Calu3 (cell line): ENCODE results near the gene TDRD9. TPM values are rescaled to one million over a fixed set of nuclear protein-coding genes. Genes with fewer than 3 reads are reported as not detected.

Source experiments
- BruUV-seq: library from RNA; stranded (reverse); fragments of 400-500 nt; replicated peaks from 2 replicates; lab custom pipeline; 2021; lab: Mats Ljungman, UMichigan
- CTCF ChIA-PET: fragments of 300-600 bp; sonication (Branson Sonifier 250); formaldehyde crosslinking; loops from one replicate; lab custom pipeline; 2022; ENCODE audit warnings: antibody characterized with exemption; lab: Charles Lee
- DNase-seq: peaks from one replicate; pipeline ENCODE4 v3.0.0; 2022
- H3K27ac Mint-ChIP-seq: one replicate; pipeline ENCODE4 v1.8.0; 2022; ENCODE audit warnings: mixed read lengths; ENCODE audit not compliant: unreplicated experiment
- H3K27me3 Mint-ChIP-seq: one replicate; pipeline ENCODE4 v1.8.0; 2022; ENCODE audit warnings: mixed read lengths; ENCODE audit not compliant: unreplicated experiment
- H3K36me3 Mint-ChIP-seq: one replicate; pipeline ENCODE4 v1.8.0; 2022; ENCODE audit warnings: mild to moderate bottlenecking, moderate library complexity, mixed read lengths; ENCODE audit not compliant: insufficient read depth, unreplicated experiment
- H3K4me1 Mint-ChIP-seq: one replicate; pipeline ENCODE4 v1.8.0; 2022; ENCODE audit warnings: mild to moderate bottlenecking, low read depth, mixed read lengths; ENCODE audit not compliant: unreplicated experiment
- H3K4me3 Mint-ChIP-seq: one replicate; pipeline ENCODE4 v1.8.0; 2022; ENCODE audit warnings: mild to moderate bottlenecking, low read depth, moderate library complexity, mixed read lengths; ENCODE audit not compliant: unreplicated experiment
- H3K9me3 Mint-ChIP-seq: one replicate; pipeline ENCODE4 v1.8.0; 2022; ENCODE audit warnings: low read depth, mixed read lengths; ENCODE audit not compliant: unreplicated experiment
- CTCF ChIP-seq: fragments of 200-600 bp; IDR thresholded peaks from one replicate; pipeline ENCODE4 v1.8.0; 2022; ENCODE audit warnings: antibody characterized with exemption; ENCODE audit not compliant: unreplicated experiment
- intact Hi-C: fragments of 100-400 bp; cut with micrococcal nuclease; formaldehyde crosslinking; loops from one replicate; pipeline ENCODE4 v1.10.0; 2022; ENCODE audit not compliant: unreplicated experiment
- total RNA-seq: library from RNA; stranded (reverse); gene quantifications from 2 replicates; pipeline ENCODE4 v1.2.3, GENCODE V29; 2022

The TDRD9 gene
- total RNA-seq, 1 experiment from 2014 or later = not detected

GRCh38 chr14:104051092-104051813 is 123.0 kb downstream of the TDRD9 start:
- no peaks in the 10 kb centered on the region for H3K9me3 Mint-ChIP-seq
- no peak for TF ChIP-seq CTCF
- intact Hi-C loops = no loop called here
- BruUV-seq = no TSS peak
- H3K27me3 Mint-ChIP-seq = peaks cover 69% of the 10 kb centered on the region
- H3K4me3 Mint-ChIP-seq = no peak overlapping the region
- no peaks in the 10 kb centered on the region for H3K36me3 Mint-ChIP-seq
- DNase-seq = no peak
- CTCF ChIA-PET = no interaction called here
- no peaks in the 10 kb centered on the region for H3K4me1 Mint-ChIP-seq
- H3K27ac Mint-ChIP-seq = no peak overlapping the region

GRCh38 chr14:104054222-104054905 is 126.1 kb downstream of the TDRD9 start:
- H3K36me3 Mint-ChIP-seq = no peaks in the 10 kb centered on the region
- no peak overlapping the region for H3K27ac Mint-ChIP-seq
- TF ChIP-seq CTCF = no peak
- intact Hi-C loops = no loop called here
- no peak overlapping the region for H3K4me3 Mint-ChIP-seq
- H3K27me3 Mint-ChIP-seq = peaks cover 74% of the 10 kb centered on the region
- no TSS peak for BruUV-seq
- CTCF ChIA-PET = no interaction called here
- DNase-seq = no peak
- no peaks in the 10 kb centered on the region for H3K4me1 Mint-ChIP-seq
- H3K9me3 Mint-ChIP-seq = no peaks in the 10 kb centered on the region

- CTCF ChIA-PET = no interaction called here
- no peak for TF ChIP-seq CTCF
- H3K27me3 Mint-ChIP-seq = peaks cover 58% of the 10 kb centered on the region
- H3K27ac Mint-ChIP-seq = no peak overlapping the region
- H3K4me3 Mint-ChIP-seq = no peak overlapping the region
- no TSS peak for BruUV-seq
- H3K9me3 Mint-ChIP-seq = peaks cover 4% of the 10 kb centered on the region
- no peaks in the 10 kb centered on the region for H3K4me1 Mint-ChIP-seq
- DNase-seq = no peak
- H3K36me3 Mint-ChIP-seq = no peaks in the 10 kb centered on the region
- intact Hi-C loops = no loop called here
Measured at GRCh38 chr14:104062281-104062680, 134.0 kb downstream of the TDRD9 start.

GRCh38 chr14:104064003-104064402 is 135.7 kb downstream of the TDRD9 start:
- DNase-seq = no peak
- BruUV-seq = no TSS peak
- Mint-ChIP-seq H3K27ac (no peak overlapping the region), H3K4me3 (no peak overlapping the region), H3K36me3 (no peaks in the 10 kb centered on the region), H3K27me3 (peaks cover 64% of the 10 kb centered on the region), H3K9me3 (peaks cover 8% of the 10 kb centered on the region), H3K4me1 (no peaks in the 10 kb centered on the region)
- intact Hi-C loops = no loop called here
- no peak for TF ChIP-seq CTCF
- CTCF ChIA-PET = no interaction called here
